ENCODE measurements around the gene TMEM213.
"Not testable (repeated sequence)": the region's sequence is repeated elsewhere in the genome, so short reads cannot be mapped to it uniquely, and the experiment has no call there.

The TMEM213 gene

DNA sequence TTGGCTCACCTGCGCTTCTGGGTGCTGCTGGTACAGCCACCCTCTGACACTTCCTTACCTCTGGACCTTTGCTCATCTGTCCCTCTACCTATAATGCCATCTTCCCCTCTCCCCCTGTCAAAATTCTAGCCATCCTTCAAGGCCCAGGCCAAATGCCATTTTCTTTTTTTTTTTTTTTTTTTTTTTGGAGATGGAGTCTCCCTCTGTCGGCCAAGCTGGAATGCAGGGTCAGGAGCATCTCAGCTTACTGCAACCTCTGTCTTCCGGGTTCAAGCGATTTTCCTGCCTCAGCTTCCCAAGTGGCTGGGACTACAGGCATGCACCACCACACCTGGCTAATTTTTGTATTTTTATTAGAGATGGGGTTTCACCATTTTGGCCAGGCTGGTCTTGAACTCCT, 748 bp upstream of the TMEM213 start:
- not testable (repeated sequence) for DNase-seq (ENCODE audit: low read depth in 2 of 2, low spot score in 1 of 2)

DNA sequence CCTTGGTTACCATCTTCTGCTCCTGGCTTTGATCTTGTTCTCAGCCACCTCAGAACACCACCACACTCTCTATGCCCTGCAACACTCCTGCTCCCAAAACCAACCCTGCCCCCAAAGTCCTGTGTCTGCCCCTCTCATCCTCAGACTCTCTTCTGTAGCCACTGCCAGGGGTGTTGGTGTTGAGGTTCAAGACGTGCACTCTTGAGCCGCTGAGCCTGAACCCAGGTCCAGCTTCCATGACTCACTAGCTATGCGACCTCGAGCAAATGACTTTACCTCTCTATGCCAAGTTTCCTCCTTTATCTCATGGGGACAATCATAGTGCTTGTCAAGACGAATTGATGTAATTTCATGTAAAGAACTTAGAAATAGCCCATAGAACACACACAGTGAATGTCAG, 1.0 kb downstream of the TMEM213 start:
- DNase-seq (ENCODE audit: low read depth in 2 of 2, low spot score in 1 of 2) = no peak

DNA sequence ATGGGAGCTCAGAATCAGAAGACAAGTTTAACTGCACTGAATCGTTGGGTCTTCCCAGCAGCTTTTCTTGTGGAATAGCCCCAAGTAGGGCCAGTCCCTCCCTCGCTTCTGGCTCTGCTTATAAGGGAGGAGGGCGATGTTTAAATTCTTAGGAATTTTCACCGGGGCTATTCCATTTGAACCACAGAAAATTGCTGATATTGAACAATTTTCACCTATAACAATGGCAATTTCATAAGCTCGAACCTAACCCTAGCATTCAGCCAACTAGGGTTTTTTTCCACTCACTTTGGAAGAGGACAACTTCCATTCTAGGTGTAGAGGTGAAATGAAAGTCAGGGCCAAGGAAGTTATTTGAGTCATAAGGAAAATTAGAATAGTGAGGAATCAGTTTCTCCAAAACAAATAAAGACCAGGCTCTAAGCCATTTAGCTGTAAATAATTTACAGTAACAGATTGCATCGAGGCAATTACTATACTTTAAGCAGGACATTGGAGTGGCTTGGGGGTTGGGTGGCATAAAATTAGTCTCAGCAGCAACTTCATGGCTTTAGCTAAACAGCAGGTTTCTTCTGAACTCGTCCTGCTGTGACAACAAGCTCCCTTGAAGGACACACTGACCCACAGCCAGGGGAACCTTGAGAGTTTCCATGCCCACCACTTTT, 1.7 kb downstream of the TMEM213 start:
- no peak for DNase-seq (ENCODE audit: low read depth in 2 of 2, low spot score in 1 of 2)

DNA sequence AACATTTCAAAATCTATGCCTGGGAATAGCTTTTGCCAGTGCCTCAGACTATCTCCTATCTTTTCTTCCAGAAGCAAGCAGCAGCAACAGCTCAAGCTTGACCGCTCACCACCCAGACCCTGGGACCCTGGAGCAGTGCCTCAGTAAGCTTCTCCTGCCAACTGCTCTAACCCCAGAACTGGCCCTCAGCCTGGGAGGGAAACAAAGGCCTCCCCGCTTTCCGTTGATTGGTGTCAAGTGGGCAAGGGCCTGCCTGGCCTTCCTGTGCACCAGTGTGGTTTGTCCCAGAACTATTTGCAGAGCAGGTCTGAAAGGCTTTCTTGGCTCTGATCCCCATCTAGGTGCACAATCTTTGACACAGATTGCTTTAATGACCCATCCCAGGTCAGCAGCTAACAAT, 3.5 kb downstream of the TMEM213 start:
- no peak for DNase-seq (ENCODE audit: low read depth in 2 of 2, low spot score in 1 of 2)

DNA sequence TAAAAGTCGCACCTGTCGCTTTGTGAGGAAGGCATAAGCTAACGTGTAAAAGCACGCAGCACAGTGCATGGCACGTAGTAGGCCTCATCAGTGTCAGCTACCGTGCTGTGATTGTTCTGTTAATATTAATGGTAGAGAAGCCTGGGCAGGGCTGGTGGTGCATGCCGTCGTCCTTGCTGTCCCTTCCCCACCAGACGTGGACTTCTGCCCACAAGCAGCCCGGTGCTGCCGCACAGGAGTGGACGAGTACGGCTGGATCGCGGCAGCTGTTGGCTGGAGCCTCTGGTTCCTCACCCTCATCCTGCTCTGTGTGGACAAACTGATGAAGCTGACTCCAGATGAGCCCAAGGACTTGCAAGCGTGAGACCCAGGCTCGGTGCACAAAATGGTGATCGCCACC, 4.9 kb downstream of the TMEM213 start:
- DNase-seq (ENCODE audit: low read depth in 2 of 2, low spot score in 1 of 2) = no peak

DNA sequence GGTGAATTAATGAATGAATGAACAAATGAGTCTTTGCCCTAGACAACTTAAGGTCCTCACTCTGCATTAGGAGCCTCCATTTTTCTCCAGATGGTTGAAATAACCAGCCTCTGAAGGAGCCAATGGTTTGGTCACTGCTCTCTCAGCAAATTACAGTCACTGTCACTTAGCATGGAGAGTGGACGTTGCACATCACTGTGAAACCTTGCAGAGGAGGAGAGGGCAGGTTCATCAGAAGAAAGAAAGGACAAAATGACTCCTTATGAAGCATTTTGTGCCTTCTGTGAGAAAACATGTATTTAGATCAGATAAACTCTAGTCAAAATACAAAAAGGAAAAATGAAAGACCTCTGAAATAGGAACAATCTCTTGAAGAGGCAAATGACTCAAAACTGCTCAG, 6.8 kb downstream of the TMEM213 start:
- DNase-seq (ENCODE audit: low read depth in 2 of 2, low spot score in 1 of 2) = no peak

- no peak for DNase-seq (ENCODE audit: low read depth in 2 of 2, low spot score in 1 of 2)
Measured at GRCh38 chr7:138809346-138809745, 11.6 kb downstream of the TMEM213 start.

- not testable (repeated sequence) for DNase-seq (ENCODE audit: low read depth in 2 of 2, low spot score in 1 of 2)
Measured at GRCh38 chr7:138811327-138811726, 13.5 kb downstream of the TMEM213 start.

DNA sequence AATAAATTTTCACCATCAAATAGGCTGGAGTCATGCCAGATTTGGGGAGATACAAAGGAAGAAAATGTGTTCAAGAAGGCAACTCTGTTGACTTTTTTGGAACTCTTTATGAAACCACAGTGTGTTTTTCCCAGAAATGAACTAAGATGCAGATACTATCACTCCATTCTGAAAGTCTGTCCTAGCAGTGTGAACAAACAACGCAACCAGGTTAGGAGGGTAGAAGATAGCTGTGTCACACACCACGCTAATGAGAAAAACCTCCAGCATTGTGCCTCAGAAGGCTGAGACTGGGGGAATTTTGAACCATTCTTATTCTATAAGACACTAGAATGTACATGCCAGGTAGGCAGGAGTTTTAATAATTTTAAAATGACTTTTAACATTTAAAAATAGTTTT, 16.2 kb downstream of the TMEM213 start:
- DNase-seq (ENCODE audit: low read depth in 2 of 2, low spot score in 1 of 2) = no peak

GRCh38 chr7:138814816-138815332, 17.1 kb downstream of the TMEM213 start:
- no peak for DNase-seq (ENCODE audit: low read depth in 2 of 2, low spot score in 1 of 2)

GRCh38 chr7:138816650-138817049, 18.9 kb downstream of the TMEM213 start:
- no peak for DNase-seq (ENCODE audit: low read depth in 2 of 2, low spot score in 1 of 2)

DNA sequence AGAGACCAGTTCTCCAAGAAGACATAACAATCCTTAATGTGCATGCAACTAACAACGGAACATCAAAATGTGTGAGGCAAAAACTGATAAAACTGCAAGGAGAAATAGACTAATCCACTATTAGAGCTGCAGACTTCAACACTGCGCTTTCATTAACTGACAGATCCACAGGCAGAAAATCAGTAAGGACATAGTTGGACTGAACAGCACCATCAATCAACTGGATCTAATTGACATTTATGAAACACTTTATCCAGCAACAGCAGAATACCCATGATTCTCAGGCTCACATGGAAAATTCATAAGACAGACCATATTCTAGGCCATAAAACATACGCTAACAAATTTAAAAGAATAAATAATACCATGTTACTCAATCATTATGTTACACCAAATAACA, 21.8 kb downstream of the TMEM213 start:
- DNase-seq (ENCODE audit: low read depth in 2 of 2, low spot score in 1 of 2) = no peak

DNA sequence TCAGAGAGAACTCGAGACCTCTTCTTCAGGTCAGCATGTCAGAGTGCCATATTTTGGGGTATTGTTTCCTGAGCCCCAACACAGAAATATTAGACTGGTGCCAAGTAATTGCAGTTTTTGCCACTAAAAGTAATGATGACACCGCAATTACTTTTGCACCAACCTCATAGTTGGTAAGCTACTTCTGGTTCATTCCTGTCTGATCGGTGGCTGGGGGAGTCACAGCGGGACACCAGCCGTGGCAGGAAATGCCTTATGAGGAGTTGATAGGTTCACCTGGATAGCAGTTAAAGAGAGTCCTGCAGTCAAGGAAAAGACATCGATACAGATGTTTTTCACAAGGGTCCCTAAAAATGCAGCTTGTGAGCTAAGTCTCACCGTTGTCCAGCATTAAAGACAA, 24.1 kb downstream of the TMEM213 start:
- DNase-seq (ENCODE audit: low read depth in 2 of 2, low spot score in 1 of 2) = no peak

DNA sequence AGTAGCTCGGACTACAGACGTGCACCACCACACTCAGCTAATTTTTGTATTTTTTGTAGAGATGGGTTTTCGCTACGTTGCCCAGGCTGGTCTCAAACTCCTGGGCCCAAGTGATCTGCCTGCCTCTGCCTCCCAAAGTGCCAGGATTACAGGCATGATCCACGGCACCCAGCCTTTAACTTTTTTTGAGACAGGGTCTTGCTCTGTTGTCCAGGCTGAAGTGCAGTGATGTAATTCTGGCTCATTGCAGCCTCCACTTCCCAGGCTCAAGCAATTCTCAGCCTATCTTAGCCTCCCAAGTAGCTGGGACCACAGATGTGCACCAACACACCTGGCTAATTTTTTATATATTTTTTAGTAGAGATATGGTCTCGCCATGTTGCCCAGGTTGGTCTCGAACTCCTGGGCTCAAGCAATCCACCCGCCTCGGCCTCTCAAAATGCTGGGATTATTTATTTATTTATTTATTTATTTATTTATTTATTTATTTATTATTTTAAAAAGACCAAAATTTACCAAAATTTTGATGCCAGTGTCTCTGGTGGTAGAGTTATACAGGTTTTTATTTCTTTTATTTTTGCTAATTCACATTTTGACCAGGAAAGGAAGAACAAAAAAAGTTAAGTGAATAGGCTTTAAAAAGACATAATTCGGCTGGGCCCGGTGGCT, 25.2 kb downstream of the TMEM213 start:
- DNase-seq (ENCODE audit: low read depth in 2 of 2, low spot score in 1 of 2) = no peak

GRCh38 chr7:138825049-138825721, 27.4 kb downstream of the TMEM213 start:
- no peak for DNase-seq (ENCODE audit: low read depth in 2 of 2, low spot score in 1 of 2)

DNA sequence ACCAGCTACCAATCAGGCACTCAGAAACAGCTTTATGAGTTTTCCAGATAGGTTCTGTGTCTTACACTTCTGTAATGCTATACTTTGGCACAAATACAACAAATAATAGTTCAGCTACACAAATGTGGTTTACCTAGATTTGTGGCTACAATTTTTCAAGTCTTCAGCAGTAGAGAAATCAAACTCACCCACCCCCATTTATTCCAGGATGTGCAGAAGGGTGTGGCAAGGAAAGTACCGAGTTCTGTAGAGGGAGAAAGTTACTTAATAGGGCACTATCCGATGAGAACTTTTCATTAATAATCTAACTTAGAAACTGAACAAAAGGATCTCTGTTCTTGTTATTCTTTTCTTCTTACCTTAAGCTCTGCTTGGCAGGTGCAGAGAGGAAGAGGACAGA, 30.5 kb downstream of the TMEM213 start:
- DNase-seq (ENCODE audit: low read depth in 2 of 2, low spot score in 1 of 2) = no peak

GRCh38 chr7:138829335-138829734, 31.5 kb downstream of the TMEM213 start:
- no peak for DNase-seq (ENCODE audit: low read depth in 2 of 2, low spot score in 1 of 2)

DNA sequence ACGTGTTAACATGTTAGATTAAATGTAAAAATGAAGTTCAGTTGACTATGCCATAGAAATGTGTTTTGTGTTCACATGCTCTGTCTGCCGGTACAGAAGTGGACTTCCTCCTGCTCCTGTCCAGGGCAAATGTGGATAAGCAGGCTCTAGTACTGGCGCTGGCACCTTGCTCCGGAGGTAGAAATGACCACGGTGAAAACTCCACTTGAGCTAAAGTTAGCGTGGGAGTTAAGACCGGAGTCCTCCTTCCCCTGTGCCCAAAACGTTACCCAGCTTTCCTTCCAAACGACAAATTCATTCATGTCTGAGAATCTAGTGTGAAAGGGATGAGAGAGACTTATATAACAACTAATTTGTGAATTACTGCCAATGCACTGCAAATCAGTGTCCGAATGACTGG, 35.2 kb downstream of the TMEM213 start:
- no peak for DNase-seq (ENCODE audit: low read depth in 2 of 2, low spot score in 1 of 2)

DNA sequence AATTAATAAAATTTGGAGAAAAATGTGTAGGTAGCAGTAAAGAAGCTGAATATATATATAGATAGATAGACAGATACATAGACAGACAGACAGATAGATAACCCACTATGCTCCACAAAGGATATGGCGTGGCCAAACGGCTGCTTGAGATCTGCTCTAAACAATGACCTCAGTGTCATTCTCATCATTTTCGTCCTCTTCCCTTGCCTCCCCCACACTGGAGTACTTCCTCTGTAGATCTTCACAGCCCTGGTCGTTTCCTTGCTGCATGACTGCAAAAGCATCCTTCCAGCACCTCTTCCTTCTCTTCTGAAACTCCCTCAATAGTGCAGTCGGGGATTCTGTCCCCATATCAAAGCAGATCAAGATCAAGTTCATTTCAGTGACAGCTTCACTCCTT, 35.8 kb downstream of the TMEM213 start:
- no peak for DNase-seq (ENCODE audit: low read depth in 2 of 2, low spot score in 1 of 2)

DNA sequence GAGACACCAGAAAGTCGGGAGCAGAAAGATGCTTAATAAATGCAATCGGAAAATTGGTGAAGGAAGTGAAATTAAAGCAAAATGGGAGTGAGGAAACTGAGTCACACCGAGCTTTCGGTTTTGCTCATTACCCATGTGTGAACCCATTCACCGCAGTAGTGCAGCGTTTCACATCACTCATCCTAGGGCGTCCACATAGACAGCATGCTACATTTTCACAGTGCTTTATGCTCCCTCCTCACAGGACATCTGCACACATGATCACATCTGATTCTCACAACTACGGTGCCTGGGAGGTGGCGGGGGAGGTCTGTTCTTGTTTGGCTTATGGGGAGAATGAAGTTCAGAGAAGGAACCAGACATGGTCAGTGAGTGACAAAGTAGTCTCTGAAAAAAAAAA, 36.8 kb downstream of the TMEM213 start:
- DNase-seq (ENCODE audit: low read depth in 2 of 2, low spot score in 1 of 2) = no peak

- no peak for DNase-seq (ENCODE audit: low read depth in 2 of 2, low spot score in 1 of 2)
Measured at GRCh38 chr7:138835087-138835486, 37.3 kb downstream of the TMEM213 start.

GRCh38 chr7:138837627-138838026, 39.8 kb downstream of the TMEM213 start:
- DNase-seq (ENCODE audit: low read depth in 2 of 2, low spot score in 1 of 2) = no peak
